Activated CD4-positive, alpha-beta T cell treated with anti-CD3 and anti-CD28 coated beads, Interleukin-2, amount 50 U/mL, for 4 hours (primary cell): Measurements from ENCODE around the gene FAM171A1.
"Not testable (repeated sequence)": the region's sequence is repeated elsewhere in the genome, so short reads cannot be mapped to it uniquely, and the experiment has no call there.

ENCODE experiments used
- DNase-seq, 2 experiments: peaks; one replicate each; pipeline ENCODE4 v3.0.0-alpha.2; 2020

Gene FAM171A1

DNA sequence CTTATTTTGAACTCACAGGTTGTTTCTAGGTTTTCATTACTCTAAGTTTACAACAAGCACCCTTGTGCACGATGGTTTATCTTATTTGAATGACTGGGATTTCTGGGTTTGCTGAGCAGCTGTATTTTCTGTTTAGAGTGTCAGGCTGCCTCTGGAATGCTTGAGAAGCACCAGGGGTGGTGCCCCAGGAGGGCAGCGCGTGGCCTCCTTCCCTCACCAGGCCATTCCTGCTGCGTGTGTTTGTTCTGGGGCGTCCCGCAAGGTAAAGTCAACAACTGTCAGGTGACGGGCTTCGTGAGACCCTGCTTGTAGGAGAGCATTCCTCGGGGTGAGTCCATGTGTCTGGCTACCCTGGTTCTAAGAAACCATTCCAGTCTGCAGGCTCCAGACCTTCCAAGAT, 54.9 kb downstream of the FAM171A1 start:
- DNase-seq, result no peak

DNA sequence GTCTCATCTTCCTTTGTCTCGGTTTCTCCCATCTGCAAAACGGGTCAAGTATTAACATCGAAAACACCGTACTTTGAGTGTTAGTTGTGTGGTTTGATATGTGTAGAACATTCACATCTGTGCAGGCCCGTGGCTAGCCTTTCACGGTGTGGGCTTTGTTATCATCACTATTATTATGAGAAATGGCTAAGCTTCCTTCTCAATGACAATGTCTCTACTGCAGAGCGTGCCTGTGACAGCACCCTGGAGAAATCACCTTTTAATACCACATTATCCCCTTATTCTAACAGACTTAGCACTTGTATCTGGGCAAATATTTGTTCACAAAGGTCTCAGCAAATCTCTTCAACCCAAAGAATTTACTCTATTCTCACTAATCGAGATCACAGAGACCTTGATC, 55.8 kb downstream of the FAM171A1 start:
- no peak for DNase-seq

DNA sequence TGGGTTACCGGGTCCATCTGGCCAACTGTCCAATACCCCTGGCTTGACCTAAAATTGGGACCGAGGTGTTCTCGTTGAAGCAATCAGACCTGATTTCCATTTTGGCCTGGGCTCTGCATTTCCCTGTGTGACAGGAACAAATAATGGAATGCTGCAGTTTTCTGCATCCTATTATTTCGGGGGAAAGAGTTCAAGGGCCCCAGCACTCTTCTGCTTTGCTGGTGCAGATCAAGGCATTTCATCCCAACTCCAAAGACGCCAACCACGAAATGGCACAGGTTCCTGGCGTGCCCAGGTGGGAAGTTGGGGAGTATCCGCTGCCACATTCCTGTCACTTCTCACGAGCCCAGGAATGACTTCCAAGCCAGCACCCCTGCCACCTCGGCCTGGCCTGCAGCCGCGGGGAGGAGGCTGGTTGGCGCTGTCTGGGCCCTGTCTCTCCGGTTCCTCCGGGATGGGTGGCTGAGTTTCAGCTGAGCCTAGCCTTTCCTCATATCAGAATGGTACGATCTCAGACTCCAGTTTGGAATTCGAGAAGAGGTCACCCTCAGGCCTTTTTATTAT, 56.5 kb downstream of the FAM171A1 start:
- no peak for DNase-seq

DNA sequence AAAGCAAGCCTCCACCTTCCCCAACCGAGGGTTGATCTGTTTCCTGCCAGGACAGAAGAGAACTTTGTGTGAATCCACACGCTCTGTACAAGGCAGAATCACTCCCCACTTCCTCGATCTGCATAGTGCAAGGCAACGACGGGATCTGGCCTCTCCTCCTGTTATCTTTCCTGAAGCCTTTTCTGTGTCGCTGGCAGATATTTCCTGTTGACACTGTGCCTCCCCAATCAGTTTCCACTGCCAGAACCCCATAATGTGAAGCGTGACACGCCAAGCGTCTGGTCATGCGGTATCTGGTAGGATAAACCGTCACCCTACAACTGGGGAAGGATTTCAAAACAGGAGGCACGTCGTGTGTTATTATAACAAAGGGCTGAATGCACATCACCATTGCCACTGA, 57.2 kb downstream of the FAM171A1 start:
- no peak for DNase-seq

DNA sequence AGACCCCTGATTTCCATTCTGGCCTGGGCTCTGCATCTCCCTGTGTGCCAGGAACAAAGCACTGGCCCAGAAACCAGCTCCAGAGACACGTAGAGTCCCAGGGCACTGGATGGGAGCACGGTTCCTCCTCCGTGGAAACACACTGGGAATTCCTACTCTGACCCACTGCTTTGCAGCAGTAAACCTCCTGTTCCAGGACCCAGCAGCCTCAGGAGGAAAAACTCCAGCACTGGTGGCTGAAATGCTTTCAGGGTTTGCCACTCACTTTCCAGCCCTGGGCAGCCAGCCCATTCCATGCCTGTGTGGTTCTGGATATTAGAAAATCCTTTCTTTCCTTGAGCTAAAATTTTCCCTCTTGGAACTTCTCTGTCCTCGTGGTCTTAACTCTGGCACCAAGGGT, 58.0 kb downstream of the FAM171A1 start:
- no peak for DNase-seq

DNA sequence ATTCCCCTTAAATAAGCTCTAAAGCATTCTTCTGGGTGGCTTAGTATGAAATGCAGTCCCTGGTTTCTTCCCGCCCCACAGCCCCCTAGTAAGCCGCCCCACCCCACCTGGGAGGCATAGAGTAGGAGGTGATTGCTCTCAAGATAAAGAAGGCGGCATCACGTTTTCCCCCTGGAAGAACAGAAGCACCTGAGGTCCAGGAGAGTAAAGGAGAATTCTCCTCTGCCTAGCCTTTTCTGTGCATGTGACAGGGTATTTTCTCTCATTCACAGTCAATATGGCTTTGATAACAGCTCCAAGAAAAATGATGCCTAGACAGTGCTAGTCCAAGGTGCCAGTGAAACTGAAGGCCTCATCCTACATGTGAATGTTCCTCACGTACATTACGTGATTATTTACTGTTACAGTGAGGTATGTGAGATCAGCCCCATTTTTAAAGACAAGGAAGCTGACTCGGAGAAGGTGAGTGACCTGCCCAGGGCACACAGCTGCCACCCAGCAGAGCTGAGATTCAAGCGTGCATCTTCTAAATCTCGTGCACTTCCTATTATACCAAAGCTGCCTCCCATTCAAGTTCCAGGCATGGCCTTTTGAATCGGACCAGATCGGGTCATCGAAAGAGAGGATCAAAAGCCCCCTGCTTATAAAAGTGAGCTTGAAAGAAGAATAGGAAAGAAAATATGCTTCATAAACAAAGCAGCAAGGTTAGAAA, 59.4 kb downstream of the FAM171A1 start:
- DNase-seq, result no peak

DNA sequence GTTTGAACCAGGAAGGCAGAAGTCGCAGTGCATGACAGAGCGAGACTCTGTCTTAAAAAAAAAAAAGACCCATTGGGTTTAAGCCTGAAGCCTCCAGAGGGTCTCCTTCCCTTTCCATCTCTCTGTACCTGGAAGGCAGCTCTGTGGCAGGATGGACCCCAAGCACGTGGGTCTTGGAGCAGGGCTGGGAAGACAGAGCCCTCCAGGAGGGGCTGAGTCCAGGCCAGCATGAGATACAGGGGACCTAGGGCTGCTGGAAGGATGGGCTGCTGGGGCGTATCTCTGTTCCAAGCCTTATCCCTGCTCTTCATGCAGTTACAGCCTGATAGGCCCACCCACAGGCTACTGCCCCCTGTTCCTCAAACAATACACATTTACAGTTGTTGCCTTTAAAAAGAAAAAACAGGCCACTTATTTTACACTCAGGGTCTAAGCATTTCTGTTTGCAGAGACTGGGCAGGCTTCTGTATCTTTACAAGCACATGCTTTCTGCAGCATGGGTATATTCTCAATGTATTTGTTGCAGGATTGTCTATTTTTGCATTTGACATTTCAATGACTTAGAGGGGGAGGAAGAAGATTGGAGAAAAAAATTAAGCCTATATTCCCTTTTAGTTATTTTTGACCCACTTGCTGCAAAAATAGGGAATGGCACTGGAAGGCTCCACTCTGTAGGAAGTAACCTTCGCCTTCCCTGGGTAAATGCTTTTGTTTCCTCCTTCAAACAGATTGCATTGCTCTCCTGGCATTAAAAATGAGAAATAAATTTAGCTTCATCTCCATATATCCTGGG, 60.1 kb downstream of the FAM171A1 start:
- DNase-seq, result no peak

DNA sequence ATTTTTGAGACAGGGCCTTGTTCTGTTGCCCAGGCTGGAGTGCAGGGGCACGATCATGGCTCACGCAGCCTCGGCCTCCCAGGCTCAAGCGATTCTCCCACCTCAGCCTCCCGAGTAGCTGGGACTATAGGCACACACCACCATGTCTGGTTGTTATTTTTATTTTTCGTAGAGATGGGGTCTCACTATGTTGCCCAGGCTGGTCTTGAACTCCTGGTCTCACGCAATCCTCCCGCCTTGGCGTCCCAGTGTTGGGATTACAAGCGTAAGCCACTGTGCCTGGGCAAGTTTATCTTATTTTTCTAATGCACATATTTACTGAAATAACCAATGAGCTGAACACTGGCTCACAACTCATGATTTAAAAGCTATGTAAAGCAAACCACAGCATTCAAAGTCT, 61.9 kb downstream of the FAM171A1 start:
- DNase-seq, result no peak

DNA sequence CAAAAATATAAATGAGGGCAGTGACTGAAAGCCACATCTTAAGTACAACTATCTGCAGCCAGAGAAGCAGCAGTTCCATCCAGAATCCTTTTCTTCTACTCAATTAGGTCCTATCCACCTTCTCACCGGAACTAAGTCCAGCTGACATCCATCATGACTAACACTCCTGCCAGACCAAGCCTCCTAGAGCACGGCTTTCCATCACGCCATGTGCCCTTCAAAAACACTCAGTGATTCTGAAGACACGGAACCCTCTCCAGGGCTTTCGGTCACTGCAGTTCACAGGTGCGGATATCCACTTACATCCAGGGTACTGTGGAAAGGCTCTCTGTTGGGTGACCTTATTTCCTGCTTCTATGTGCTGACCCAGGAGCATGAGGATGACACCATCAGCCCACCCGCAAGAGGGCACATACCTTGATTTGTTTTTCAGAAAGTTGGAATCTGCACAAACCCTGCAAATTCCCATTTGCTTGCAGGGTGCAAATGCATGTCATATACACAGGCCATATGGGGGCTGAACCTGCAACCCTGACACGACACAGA, 64.3 kb downstream of the FAM171A1 start:
- DNase-seq, result no peak

DNA sequence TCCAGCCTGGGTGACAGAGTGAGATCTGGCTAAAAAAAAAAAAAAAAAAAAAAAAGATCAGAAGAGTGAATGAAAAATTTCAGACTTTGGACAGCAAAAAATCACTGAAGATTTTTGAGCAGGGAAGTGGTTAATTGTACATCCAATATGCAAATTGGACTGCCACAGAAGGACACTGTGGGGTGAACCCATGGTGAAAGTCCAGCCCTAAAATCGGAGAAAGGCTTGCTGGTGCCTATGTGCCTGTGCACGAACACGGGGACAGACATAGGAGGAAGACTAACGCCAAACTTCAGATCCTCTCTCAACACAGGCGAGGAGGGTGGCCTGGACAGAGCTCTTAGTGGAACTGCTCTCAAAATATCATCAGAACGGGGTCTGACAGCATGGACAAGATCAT, 65.5 kb downstream of the FAM171A1 start:
- DNase-seq, result no peak

DNA sequence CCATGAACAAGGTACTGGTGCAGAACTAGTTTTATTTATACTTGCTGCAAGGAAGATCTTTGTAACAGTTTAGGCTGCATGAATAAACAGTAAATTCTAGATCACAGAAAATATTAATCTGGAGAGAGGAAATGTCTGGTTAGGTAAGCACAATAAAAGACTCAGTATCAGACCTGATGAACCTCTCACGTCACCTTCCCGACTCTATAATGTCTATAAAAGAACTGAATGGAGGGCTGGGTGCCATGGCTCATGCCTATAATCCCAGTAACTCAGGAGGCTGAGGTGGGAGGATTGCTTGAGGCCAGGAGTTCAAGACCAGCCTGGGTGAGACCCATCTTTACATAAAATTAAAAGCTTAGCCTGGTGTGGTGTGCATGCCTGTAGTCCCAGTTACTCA, 65.9 kb downstream of the FAM171A1 start:
- no peak for DNase-seq

DNA sequence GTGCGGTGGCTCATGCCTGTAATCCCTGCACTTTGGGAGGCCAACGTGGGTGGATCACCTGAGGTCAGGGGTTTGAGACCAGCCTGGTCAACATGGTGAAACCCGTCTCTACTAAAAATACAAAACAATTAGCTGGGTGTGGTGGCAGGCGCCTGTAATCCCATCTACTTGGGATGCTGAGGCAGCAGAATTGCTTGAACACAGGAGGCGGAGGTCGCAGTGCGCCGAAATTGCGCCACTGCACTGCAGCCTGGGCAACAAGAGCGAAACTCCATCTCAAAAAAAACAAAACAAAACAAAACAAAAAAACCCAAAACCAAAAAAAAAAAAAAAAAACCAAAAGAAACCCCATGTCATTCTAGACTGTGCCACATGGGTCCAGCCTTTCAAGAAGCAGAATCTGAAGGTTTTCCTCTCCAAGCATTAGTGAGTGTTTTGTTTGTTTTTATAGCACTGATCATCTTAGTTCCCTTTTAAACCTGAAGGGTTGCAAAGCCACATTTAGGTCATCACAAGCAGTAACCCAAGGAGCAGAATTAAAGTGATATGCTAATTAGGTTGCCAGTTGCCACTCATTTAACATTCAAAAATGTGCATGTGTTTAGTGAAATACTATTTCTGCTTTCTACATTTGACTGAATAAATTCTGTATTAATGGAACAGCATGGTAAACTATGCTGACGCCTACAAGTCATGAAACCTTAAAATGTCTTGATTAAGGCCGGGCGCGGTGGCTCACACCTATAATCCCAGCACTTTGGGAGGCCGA, 68.7 kb downstream of the FAM171A1 start:
- DNase-seq, result not testable (repeated sequence)

DNA sequence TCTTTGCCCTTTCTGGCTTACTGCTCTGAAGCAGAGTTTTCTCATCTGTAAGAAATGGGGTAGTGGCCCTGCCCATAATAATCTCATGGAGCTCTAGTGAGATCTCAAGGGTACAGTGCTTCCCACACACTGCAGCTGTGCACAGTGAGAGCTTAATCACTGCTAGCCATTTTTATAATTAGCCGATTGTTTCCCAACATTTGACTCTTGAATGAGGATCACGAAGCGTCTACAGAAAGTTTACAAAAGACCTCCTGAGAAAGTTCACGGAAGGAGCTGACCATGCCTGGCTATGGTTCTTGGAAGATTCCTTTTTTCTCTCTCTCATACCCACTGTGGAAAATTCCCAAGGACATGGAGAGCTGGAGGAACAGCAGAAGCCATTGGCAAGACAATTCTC, 70.4 kb downstream of the FAM171A1 start:
- DNase-seq, result no peak

DNA sequence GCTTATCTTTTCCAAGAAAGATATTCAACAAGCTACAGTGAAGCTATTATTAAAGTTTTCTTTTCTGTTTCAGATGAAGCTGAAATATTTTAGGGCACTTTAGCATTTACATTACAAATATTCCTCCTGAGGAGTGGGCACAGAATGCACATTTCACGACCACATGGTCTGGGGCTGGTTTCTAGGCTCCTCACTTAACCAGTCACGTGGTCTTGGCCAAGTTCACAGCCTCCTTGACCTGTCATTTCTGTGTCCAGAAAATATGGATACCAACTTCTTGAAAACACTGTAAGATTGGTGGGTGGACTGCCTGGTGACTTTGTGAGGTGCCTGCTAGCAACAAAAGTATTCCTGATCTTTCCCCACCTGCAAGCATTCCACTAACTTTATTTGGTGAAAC, 70.9 kb downstream of the FAM171A1 start:
- DNase-seq, result no peak

DNA sequence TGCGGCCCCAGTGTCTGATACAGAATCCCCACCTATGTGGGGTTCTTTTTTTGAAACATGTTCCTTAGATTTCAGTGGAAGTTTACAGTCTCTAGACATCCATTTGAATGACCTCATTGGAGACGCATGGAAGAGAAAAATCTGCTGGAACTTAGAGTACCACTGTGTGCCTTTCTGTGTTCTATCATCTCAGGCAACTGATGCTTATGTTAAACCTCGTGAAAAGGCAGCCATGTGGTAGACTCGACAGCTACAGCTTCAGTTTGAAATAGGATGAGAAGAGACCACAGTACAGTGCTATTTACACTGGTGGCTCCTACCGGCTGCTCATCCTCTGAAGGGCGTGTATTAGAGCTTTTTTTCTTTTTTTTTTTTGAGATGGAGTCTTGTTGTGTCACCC, 74.4 kb downstream of the FAM171A1 start:
- no peak for DNase-seq

DNA sequence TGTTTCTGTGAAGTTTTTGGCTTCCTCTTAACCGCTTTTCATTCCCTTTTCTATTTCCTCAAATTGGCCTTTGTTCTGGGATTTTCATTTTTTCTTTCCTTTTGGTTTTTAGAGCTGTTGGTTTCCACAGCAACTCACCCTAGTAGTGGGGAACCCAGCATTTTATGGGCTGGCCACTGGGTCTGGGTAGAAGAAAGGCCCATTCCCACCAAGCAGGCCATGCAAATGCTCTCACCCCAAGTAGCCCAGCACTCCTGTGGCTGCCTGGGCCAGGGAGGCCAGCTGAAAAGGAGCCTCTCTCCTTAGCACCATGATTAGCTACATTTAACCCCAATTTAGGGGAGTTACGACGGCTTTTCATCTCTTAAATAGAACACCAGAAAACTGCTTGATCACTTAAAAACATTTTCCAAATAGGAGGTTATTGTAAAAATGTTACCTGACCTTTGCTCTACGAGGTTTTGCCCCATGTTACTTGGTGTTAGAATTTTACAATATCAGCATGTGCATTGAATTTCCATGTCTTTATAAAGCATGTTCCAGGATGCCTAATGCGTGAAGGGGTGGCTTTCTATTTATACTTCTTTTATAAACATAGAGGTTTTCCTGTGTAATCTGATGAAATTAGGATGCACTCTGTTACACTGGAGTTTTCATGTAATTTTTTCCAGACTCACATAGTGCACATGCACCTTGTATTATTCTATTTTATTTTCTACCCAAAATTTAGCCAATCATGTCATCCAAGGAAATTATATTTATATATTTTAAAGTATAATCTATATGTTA, 75.4 kb downstream of the FAM171A1 start:
- no peak for DNase-seq

DNA sequence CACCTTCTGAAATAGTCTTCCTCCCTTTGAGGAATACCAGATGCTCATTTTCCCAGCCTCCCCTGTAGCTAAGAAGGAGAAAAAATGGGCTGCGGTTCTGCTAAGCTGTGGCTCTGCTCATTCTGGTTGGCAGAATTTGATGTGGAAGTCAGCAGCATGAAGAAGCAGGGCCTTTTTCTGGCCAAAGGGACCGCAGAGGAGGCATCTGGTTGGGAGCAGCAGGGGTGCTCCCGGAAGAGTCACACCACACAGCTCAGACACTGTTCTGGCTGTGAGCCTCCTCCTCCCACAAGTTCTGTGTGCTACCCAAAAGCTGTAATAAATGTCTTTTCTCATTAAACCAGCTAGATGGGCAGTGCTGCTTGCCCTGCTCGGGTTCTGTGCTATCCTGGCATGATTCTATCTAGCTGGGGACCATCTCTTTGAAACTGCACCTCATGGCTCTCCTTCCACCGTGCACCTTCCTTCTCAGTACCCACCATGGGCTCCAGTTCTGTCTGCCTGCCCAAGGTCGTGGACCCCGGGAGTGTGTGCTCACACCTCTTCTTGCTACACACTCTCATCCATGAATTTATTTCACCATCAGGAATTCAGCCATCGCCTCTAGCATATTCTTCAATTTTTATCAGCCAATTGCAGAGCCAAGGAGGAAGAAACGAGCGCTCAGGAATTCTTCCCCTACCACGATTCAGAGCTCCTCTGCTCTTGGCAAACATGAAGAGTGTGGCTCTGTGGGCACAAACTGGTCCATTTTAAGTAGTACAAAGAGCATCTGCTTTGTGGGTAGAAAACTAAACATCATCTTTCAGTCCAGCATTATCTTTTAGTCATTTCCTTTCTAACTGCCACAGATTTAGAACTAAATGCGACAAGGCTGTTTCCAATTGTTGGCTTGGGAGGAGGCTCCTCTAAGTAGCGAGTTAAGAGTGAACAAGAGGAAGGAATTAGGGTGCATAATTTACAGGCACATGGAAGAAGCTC, 76.9 kb downstream of the FAM171A1 start:
- no peak for DNase-seq

DNA sequence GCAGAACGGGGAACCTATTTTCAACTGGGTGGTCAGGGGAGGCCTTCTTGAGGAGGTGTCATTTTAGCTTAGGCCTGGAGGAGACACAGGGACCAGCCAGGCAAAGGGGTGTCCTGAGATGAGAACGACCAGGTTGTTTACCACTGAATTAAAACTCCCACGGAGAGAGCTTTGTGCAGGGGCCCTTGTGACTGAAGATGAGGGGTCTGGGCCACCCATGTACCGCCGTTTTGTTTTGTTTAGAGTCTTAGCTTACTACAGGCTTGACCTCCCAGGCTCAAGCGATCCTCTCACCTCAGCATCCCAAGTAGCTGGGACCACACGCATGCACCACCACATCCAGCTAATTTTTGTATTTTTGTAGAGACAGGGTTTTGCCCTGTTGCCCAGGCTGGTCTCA, 80.4 kb downstream of the FAM171A1 start:
- DNase-seq, result no peak

DNA sequence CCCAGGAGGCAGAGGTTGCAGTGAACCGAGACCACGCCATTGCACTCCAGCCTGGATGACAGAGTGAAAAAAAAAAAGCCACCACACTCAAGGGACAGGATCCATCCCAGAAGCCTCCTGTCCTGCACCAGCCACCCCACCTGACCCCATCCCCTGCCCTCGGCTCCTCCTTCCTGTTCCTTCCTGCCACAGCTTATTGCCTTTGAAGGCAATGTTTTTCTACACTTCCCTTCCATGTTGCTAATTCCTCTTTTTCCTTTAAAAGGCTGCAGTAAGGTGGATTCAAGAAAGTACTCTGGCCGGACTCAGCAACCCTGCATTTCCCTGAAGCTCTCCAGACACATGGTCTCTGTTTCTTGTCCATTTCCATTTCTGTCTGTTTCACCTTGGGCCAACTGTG, 80.9 kb downstream of the FAM171A1 start:
- no peak for DNase-seq

DNA sequence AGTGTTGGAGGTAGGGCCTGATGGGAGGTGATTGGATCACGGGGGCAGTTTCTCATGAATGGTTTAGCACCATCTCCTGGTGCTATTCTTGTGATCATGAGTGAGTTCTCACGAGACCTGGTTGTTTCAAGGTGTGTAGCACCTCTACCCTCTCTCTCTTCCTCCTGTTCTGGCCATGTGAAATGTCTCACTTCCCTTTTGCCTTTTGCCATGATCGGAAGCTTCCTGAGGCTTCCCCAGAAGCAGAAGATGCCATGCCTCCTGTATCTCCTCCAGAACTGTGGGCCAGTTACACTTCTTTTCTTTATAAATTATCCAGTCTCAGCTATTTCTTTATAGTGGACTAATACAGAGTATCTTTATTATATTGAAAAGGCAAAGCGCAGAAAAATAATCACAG, 90.1 kb downstream of the FAM171A1 start:
- DNase-seq, result no peak

DNA sequence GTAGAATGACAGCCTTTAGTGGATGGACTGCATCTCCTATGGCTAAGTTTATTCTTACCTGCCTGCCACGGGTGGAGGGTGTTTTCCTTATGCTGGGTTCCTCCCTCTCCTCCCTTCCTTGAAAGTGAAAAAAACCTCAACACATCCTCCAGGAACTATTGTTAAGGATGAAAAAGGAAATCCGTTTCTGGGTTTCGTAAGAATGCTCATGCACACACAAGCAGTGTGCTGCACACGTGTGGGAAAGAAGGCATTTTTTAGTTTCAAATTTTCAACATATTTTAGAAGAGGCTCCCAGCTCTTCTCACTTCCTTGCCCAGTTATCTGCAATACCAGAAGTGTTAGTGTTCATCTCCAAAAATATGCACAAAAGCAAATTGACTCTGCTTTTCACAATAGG, 90.6 kb downstream of the FAM171A1 start:
- no peak for DNase-seq
